ENCODE measurements around the gene GNAQ.
"Not testable (repeated sequence)": the region's sequence is repeated elsewhere in the genome, so short reads cannot be mapped to it uniquely, and the experiment has no call there.

DNA sequence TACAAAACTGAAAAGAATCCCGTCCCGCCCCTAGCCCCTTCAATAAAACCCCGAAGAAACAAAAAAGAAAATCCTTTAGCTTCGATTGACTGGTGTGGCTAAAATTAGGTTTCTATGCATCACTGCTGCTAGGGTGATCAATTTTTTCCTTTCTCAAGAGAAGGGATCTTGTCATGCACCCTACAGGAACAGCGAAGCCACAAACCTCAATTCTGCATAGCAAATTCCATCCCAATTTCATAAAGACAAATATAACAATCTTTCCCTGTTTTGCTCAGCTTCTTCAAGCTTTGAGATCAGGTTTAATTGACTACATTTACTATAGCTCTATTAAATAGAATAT lies 313.3 kb downstream of the GNAQ start:
- not testable (repeated sequence) for TF ChIP-seq CTCF (IDR thresholded peaks at IDR 0.05); ZFX (IDR thresholded peaks at IDR 0.05; ENCODE audit: borderline replicate concordance)

Data from 22Rv1 (cell line).